ENCODE results near the gene SLC2A14.
A peak's percentile ranks its signal among the peaks of the same experiment; 100 is the strongest.
"Not testable (repeated sequence)": the region's sequence is repeated elsewhere in the genome, so short reads cannot be mapped to it uniquely, and the experiment has no call there.

SLC2A14 gene

DNA sequence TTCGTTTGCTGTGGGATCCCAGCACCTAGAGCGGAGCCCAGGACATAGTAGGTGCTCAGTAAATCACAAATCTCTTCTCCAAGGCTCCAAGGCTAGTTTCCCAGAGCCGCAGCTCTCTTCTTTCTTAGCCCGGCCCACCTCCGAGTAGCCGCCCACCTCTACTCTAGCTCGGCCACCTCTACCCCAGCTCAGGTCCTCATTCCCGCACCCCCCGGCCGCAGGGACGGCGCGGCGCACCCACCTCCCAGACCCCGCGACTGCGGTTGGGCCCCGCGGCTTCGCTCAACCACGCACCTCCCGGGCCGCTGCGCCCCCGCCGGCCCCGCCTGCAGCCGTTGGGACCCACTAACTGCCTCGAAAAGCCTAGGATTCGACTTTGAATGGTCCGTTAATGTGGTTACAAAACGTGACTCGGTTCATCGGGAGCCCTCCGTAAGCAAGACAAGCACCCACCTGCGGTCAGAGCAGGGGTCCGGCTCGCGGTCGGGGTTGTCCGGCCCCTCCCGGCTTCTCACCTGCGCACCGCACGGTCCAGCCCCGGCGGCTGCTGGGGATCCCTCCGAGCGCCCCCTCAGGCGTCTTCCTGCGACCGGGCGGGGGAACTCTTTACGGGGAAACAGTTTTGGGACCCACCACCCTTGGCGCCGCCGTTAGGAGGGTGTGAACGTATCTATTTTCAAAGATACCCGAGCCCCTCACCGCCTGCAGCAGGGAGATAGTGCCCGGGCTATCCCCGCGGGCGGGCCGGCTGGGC, at the start of gene SLC2A14:
Gene SLC2A14 (minus strand): TSS at position 350 of the 754 bp plus-strand sequence. CDS start 3,035 bp downstream, outside the sequence.
- peak within 1 kb of the TSS; percentile 46 for H2AFZ ChIP-seq (ENCODE audit: low read length, unreplicated experiment)
- H3K4me1 ChIP-seq (ENCODE audit: control insufficient read depth, insufficient read depth, low read length, unreplicated experiment), result no peaks in the 10 kb centered on the region
- no peak within 1 kb of the TSS for H3K27ac ChIP-seq (ENCODE audit: low read depth, low read length)
- H3K36me3 ChIP-seq (ENCODE audit: insufficient read depth, low read length), result no peaks in the 10 kb centered on the region
- peak within 1 kb of the TSS; percentile 43 for H3K4me3 ChIP-seq (ENCODE audit: low read depth, low read length)
- peaks cover 33% of the 10 kb centered on the region for H3K27me3 ChIP-seq (ENCODE audit: insufficient read depth, low read length)
- no peaks in the 10 kb centered on the region for H3K79me2 ChIP-seq (ENCODE audit: control insufficient read depth, insufficient read depth, low read length, unreplicated experiment)

DNA sequence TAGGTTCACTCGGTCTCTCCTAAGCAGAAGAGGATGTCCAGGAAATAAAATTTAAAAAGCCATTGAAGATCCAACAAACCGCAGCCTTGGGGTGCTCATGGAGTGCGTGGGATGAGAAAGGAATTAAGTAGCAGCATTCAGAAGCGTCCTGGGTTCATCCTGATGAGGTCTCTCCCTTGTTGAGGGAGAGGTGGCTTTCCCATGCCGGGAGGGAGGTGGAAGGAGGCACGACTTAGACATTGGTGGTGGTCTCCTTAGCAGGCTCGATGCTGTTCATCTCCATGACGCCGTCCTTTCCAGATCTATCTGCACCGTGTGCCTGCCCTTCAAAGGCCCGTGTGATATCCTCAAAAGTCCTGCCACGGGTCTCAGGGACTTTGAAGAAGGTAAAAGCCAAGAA, 48.5 kb upstream of the SLC2A14 start:
- H3K79me2 ChIP-seq (ENCODE audit: control insufficient read depth, insufficient read depth, low read length, unreplicated experiment); H3K4me1 ChIP-seq (ENCODE audit: control insufficient read depth, insufficient read depth, low read length, unreplicated experiment); H3K4me3 ChIP-seq (ENCODE audit: low read depth, low read length); H2AFZ ChIP-seq (ENCODE audit: low read length, unreplicated experiment); H3K27ac ChIP-seq (ENCODE audit: low read depth, low read length); H3K27me3 ChIP-seq (ENCODE audit: insufficient read depth, low read length): not testable (repeated sequence)
- peaks cover 35% of the 10 kb centered on the region for H3K36me3 ChIP-seq (ENCODE audit: insufficient read depth, low read length)

DNA sequence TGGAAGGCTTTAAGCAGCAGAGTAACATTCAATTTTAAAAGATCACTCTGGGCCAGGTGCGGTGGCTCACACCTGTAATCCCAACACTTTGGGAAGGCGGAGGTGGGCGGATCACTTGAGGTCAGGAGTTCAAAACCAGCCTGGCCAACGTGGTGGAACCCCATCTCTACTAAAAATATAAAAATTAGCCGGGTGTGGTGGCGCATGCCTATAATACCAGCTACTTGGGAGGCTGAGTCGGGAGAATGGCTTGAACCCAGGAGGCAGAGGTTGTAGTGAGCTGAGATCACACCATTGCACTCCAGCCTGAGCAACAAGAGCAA, 45.5 kb upstream of the SLC2A14 start:
- H2AFZ ChIP-seq (ENCODE audit: low read length, unreplicated experiment); H3K79me2 ChIP-seq (ENCODE audit: control insufficient read depth, insufficient read depth, low read length, unreplicated experiment); H3K27me3 ChIP-seq (ENCODE audit: insufficient read depth, low read length); H3K4me1 ChIP-seq (ENCODE audit: control insufficient read depth, insufficient read depth, low read length, unreplicated experiment); H3K4me3 ChIP-seq (ENCODE audit: low read depth, low read length); H3K27ac ChIP-seq (ENCODE audit: low read depth, low read length): not testable (repeated sequence)
- H3K36me3 ChIP-seq (ENCODE audit: insufficient read depth, low read length), result peaks cover 22% of the 10 kb centered on the region

DNA sequence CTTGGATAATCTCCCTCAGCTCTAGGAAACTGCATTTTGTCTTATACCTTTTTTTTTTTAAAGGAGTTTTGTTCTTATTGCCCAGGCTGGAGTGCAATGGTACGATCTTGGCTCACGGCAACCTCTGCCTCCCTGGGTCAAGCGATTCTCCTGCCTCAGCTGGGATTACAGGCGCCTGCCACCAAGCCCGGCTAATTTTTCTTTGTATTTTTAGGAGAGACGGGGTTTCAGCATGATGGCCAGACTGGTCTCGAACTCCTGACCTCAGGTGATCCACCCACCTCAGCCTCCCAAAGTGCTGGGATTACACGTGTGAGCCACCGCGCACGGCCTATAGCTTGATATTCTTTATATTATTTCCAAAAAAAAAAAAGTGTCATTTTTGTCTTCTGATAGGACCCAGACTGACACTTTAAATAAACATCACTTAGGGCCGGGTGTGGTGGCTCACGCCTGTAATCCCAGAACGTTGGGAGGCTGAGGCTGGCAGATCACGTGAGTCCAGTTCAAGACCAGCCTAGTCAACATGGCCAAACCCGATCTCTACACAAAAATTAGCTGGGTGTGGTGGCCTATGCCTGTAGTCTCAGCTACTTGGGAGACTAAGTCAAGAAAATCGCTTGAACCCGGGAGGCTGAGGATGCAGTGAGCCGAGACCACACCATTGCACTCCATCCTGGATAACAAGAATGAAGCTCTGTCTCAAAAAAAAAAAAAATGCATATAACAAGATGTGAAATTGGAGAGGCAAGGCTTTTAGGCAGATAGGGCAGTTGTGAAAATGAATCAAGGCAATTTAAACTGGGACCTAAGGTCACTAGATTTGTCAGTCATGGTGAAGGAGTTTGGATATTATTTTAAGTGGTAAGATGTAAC, 44.9 kb upstream of the SLC2A14 start:
- no peak overlapping the region for H3K27ac ChIP-seq (ENCODE audit: low read depth, low read length)
- no peak overlapping the region for H3K4me3 ChIP-seq (ENCODE audit: low read depth, low read length)
- H3K4me1 ChIP-seq (ENCODE audit: control insufficient read depth, insufficient read depth, low read length, unreplicated experiment), result no peaks in the 10 kb centered on the region
- H3K79me2 ChIP-seq (ENCODE audit: control insufficient read depth, insufficient read depth, low read length, unreplicated experiment), result peaks cover 3% of the 10 kb centered on the region
- H3K27me3 ChIP-seq (ENCODE audit: insufficient read depth, low read length), result no peaks in the 10 kb centered on the region
- peaks cover 19% of the 10 kb centered on the region for H3K36me3 ChIP-seq (ENCODE audit: insufficient read depth, low read length)
- no peak overlapping the region for H2AFZ ChIP-seq (ENCODE audit: low read length, unreplicated experiment)

GRCh38 chr12:7916936-7917335, 44.2 kb upstream of the SLC2A14 start:
- Histone ChIP-seq H3K4me1 (ENCODE audit: control insufficient read depth, insufficient read depth, low read length, unreplicated experiment) (no peaks in the 10 kb centered on the region), H3K27ac (ENCODE audit: low read depth, low read length) (no peak overlapping the region), H3K79me2 (ENCODE audit: control insufficient read depth, insufficient read depth, low read length, unreplicated experiment) (peaks cover under 1% of the 10 kb centered on the region), H2AFZ (ENCODE audit: low read length, unreplicated experiment) (no peak overlapping the region), H3K36me3 (ENCODE audit: insufficient read depth, low read length) (peaks cover 12% of the 10 kb centered on the region), H3K4me3 (ENCODE audit: low read depth, low read length) (no peak overlapping the region), H3K27me3 (ENCODE audit: insufficient read depth, low read length) (no peaks in the 10 kb centered on the region)

DNA sequence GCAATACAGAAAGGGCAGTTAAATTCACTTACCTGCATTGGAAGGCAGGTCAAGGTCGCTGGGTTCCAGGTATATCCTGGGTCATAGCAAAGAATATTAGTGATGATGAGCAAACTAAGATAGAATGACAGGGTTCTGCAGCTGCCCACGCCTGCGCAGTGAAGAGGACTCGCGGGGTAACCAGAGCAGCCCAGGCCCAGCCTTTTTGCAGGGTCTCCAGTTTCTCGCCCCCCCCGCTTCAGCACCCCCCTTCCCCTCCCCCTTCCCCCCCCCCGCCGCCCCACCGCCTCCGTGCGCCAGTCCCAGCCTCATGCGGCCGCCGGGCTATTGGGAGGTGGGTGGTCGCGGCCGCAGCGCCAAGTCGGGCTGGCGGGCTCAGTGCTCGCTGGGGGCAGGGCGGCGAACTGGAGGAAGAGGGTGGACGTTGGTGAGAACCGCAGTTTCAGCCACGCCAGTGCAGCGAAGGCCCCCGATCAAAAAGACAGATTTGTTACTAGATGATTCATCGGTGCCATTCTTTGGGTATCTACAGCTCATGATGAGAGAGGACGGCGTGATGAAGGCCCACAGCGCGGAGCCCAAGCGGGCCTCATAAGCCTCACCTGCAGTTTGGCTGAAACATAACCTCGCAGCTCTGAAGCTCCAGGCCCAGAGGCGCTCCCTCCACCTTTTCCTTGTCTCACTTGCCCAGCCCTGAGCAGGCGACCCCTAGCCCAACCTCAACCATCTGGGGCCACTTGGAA, 43.1 kb upstream of the SLC2A14 start:
- no peak overlapping the region for H3K27ac ChIP-seq (ENCODE audit: low read depth, low read length)
- H3K27me3 ChIP-seq (ENCODE audit: insufficient read depth, low read length), result no peaks in the 10 kb centered on the region
- no peak overlapping the region for H3K4me3 ChIP-seq (ENCODE audit: low read depth, low read length)
- no peaks in the 10 kb centered on the region for H3K79me2 ChIP-seq (ENCODE audit: control insufficient read depth, insufficient read depth, low read length, unreplicated experiment)
- H2AFZ ChIP-seq (ENCODE audit: low read length, unreplicated experiment), result no peak overlapping the region
- H3K4me1 ChIP-seq (ENCODE audit: control insufficient read depth, insufficient read depth, low read length, unreplicated experiment), result no peaks in the 10 kb centered on the region
- H3K36me3 ChIP-seq (ENCODE audit: insufficient read depth, low read length), result peaks cover 6% of the 10 kb centered on the region

DNA sequence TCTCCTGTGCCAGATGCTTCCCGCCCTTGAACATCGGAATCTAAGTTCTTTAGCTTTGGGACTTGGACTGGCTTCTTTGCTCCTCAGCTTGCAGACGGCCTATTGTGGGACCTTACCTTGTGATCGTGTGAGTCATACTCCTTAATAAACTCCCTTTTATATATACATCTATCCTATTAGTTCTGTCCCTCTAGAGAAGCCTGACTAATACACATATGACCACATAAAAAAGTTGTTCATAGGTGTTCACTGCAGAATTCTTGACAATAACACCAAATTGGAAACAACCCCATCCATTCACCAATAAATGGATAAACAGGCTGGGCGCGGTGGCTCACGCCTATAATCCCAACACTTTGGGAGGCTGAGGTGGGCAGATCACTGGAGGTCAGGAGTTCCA, 37.4 kb upstream of the SLC2A14 start:
- H3K36me3 ChIP-seq (ENCODE audit: insufficient read depth, low read length); H3K27ac ChIP-seq (ENCODE audit: low read depth, low read length); H3K27me3 ChIP-seq (ENCODE audit: insufficient read depth, low read length); H2AFZ ChIP-seq (ENCODE audit: low read length, unreplicated experiment); H3K4me1 ChIP-seq (ENCODE audit: control insufficient read depth, insufficient read depth, low read length, unreplicated experiment); H3K79me2 ChIP-seq (ENCODE audit: control insufficient read depth, insufficient read depth, low read length, unreplicated experiment); H3K4me3 ChIP-seq (ENCODE audit: low read depth, low read length): not testable (repeated sequence)

GRCh38 chr12:7907009-7907408, 34.3 kb upstream of the SLC2A14 start:
- Histone ChIP-seq H3K4me3 (ENCODE audit: low read depth, low read length) (no peak overlapping the region), H3K27me3 (ENCODE audit: insufficient read depth, low read length) (no peaks in the 10 kb centered on the region), H2AFZ (ENCODE audit: low read length, unreplicated experiment) (peak overlapping the region; percentile 14), H3K79me2 (ENCODE audit: control insufficient read depth, insufficient read depth, low read length, unreplicated experiment) (no peaks in the 10 kb centered on the region), H3K27ac (ENCODE audit: low read depth, low read length) (no peak overlapping the region), H3K4me1 (ENCODE audit: control insufficient read depth, insufficient read depth, low read length, unreplicated experiment) (peaks cover 4% of the 10 kb centered on the region), H3K36me3 (ENCODE audit: insufficient read depth, low read length) (no peaks in the 10 kb centered on the region)

- not testable (repeated sequence) for H3K4me1 ChIP-seq (ENCODE audit: control insufficient read depth, insufficient read depth, low read length, unreplicated experiment); H3K36me3 ChIP-seq (ENCODE audit: insufficient read depth, low read length); H3K4me3 ChIP-seq (ENCODE audit: low read depth, low read length); H3K79me2 ChIP-seq (ENCODE audit: control insufficient read depth, insufficient read depth, low read length, unreplicated experiment); H2AFZ ChIP-seq (ENCODE audit: low read length, unreplicated experiment); H3K27ac ChIP-seq (ENCODE audit: low read depth, low read length); H3K27me3 ChIP-seq (ENCODE audit: insufficient read depth, low read length)
Observed at GRCh38 chr12:7906303-7906702, 33.6 kb upstream of the SLC2A14 start.

- not testable (repeated sequence) for H3K4me1 ChIP-seq (ENCODE audit: control insufficient read depth, insufficient read depth, low read length, unreplicated experiment); H3K36me3 ChIP-seq (ENCODE audit: insufficient read depth, low read length); H2AFZ ChIP-seq (ENCODE audit: low read length, unreplicated experiment); H3K27ac ChIP-seq (ENCODE audit: low read depth, low read length); H3K27me3 ChIP-seq (ENCODE audit: insufficient read depth, low read length); H3K4me3 ChIP-seq (ENCODE audit: low read depth, low read length); H3K79me2 ChIP-seq (ENCODE audit: control insufficient read depth, insufficient read depth, low read length, unreplicated experiment)
Observed at GRCh38 chr12:7905600-7906125, 32.9 kb upstream of the SLC2A14 start.

Measured in ACC112 (cell line).